GM19463 (cell line): ENCODE data around the gene BARHL2.

ENCODE experiments used
- ATAC-seq: cut with Tn5 transposase; IDR thresholded peaks from one replicate; pipeline ENCODE4 v1.9.1; 2021; ENCODE audit warnings: mild to moderate bottlenecking, moderate library complexity; ENCODE audit not compliant: unreplicated experiment

Gene BARHL2

DNA sequence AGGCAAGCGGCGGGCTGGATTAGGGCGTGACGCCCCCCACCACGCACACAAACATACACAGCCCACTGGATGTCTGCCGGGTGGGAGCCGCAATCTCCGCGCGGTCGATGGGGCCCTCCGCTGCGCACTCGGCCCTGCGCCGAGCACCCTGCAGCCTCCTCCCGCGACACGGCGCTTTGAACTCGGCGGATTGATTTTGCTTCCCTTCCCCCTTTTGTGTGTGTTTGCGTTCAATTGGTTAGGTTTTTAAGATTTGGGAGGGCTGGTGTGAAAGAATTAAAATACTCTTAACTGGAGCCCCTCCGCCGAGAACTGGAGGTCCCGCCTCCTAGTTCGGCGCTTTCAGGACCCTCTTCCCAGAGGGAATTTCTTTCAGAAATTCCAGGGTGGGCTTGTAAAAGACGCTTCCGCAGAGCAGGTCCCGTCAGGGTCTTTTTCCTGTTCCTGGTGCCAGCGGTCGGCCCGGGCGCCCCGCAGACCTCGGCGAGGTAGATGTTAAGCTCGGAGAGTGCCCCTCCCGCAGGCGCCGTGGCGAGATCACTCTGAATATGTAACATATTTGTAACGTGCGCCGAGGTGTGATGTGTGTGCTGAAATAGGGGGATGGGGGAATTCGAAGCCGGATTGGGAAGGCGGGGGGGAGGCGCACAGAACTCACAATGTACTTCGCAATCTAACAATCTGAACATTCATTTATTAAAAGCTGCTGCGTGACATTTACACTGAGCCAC is 8.0 kb upstream of the BARHL2 start:
- ATAC-seq = no peak

DNA sequence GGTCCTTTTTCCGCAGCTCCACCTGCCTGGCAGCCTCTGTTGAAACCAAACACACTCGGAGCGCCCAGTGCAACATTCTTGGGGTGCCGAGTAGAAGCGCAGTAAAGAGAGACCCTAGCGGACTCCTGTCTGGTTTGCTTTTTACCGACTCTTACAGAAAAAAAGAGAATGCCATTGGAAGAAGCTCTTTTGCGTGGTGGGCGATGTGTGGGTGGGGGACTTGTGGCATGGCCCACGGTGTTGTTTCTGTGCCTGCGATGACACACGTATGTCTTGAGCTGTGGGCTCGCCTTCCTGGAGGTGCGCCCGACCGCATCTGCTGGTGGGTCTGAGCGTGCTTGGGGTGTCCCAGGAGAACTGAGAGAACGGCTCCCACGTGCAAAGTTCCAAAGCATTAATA is 7.3 kb upstream of the BARHL2 start:
- ATAC-seq = no peak

DNA sequence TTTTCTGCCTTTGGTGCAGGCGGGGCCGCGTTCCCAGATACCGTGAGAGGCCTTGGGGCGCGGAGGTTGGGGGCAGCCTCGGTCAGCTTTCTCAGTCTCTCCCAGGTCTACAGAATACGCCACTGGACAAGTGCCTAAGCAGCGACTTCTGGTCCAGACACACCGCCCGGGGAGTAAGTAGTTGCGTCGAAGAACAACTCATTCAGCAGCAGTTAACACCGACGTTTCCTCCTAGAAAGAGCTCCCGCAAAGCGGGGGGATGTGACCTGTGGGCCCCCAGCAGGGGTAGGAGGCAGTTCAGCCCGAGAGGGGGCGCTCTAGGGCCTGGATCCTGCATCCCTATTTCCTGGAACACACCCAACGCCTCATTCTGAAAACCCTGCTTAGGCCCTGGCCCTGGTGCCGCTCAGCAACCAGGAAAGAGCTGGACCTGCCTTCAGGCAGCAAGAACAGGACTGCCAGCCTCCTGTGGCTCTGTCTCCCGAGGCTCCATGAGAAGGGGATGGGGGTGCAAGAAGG is 6.5 kb upstream of the BARHL2 start:
- ATAC-seq = no peak

DNA sequence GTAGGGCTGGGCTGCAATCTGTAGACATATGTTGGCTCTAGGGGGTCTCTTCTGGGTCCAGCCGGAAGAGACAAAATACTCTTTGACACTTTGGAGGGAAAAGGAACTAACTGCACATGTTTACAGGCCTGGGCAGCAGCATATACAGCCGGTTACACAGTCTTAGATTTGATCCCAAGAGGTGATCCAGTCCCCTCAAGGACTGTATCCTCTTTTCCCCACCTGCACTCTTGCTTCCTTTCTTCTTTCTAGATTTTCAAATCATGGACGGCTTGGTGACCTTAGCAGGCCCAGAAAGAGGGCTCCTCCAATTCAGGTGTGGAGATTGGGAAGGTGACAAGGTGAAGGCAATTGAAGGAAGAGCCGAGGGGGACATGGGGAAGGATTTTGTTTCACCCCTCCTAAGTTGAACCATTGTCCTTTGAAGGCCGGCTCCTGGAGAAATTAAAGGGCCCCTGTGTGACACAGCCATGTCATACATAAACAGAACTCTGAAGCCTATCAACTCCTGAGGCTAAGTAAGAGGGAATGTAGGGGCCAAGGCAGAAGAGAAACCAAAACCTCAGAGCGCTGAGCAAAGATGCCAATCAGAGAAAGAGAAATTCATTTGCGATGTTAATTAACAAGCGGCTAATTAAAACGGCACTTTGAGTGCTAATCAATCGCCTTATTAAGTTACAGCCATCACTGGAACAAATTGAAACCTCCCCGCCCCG is 5.9 kb upstream of the BARHL2 start:
- ATAC-seq = no peak

DNA sequence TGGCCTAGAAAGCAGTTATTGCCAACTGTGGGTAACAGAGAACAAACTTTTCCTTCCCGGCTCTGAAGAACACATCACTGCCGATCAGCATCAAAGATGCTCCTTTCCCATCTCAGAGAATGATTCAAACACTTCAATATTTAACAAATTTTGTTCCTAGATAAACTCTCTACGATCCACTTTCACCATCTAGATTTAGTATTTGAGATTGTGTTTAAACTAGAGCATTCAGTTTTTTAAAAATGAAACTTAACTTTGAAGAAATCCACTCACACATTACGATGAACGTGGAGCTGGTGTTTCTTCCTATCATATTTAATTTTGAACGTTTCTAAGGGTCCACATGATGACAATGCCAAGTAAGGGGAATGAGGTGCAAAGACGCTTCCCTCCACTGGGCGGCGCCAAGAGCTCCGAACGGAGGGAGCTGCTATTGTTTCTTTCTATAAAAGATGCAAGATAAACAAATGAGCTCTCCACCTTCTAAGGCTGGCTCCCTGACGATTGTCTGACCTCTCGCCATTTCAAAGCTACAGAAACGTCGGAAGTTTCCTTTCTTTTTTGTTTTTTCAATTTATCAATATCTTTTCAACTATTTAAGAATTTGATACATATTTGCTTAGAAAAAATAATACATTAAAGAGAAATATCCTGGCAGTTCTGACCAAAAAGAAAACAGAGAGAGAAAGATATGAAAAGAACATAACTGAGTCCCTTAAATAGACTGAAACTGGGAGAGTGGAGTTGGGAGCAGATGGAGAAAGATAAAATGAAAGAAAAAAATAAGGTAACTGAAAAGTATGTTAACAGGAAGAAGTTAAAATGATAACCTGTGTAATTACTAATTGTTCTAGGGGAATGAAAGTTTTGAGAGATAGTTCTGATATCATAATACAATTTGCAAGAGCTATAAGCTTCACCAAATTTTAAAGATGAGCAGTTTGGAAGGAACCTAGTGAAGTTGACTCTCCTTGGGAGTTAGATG is 4.4 kb upstream of the BARHL2 start:
- ATAC-seq = no peak

DNA sequence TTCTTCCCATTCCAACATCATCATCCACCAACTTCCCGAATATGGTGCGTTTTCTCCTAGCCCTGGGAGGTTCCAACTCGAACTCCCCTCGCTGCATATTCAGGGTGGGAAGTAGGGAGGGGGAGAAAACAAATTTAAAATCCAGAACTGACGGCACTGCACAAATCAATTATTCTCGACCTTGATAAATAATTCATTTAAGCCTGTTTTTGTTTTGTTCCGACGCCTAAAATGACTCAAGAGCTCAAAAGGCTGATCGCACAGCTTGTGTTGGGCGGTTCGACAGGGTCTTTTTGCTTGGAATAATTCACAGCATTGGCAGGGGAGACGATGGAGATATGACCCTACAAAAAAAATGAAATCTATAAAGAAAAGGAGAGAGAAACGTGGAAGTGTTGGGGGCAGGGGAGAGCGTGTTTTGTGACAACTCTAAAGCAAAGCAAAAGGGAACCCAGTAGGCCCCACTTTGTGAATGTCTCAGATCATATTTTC is 3.1 kb upstream of the BARHL2 start:
- ATAC-seq = no peak

DNA sequence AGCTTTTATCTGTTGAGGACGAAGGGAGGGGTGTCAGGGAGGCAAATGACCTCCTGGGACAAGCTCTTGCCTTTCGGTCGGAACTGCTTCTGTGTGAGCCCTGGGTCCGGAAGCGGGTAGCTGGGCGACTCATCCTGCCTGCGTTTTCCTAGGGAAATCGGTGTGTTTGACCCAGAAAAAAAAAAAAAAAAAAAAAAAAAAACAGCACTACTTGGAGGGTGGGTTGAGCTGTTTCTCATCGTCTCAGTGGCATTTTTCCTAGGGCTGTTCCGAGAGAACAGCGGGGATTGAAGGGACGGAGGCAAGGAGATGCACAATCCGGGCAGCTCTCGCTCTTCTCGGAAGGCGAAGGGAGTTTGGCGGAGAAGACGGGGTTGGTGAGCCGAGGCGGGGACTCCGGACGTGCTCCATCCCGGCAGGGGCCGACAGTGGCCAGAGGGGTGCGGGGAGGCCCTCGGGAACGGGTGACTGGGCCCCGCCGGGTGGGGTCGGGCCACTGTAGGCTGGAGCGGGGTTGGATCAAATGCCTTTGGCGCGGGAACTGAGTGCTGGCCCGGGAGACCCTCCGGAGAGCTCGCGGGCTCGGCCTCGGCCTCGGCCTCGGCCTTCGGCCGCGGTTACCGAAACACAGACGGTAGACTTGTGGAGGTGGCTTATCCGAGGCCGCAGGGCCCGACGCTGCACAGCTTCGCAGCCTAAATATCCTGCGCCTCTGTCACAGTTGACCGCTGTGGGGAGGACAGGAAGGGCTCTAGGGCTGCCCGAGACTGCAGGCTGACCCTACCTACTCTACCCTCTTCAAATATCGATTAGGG is 2.4 kb upstream of the BARHL2 start:
- ATAC-seq = no peak

DNA sequence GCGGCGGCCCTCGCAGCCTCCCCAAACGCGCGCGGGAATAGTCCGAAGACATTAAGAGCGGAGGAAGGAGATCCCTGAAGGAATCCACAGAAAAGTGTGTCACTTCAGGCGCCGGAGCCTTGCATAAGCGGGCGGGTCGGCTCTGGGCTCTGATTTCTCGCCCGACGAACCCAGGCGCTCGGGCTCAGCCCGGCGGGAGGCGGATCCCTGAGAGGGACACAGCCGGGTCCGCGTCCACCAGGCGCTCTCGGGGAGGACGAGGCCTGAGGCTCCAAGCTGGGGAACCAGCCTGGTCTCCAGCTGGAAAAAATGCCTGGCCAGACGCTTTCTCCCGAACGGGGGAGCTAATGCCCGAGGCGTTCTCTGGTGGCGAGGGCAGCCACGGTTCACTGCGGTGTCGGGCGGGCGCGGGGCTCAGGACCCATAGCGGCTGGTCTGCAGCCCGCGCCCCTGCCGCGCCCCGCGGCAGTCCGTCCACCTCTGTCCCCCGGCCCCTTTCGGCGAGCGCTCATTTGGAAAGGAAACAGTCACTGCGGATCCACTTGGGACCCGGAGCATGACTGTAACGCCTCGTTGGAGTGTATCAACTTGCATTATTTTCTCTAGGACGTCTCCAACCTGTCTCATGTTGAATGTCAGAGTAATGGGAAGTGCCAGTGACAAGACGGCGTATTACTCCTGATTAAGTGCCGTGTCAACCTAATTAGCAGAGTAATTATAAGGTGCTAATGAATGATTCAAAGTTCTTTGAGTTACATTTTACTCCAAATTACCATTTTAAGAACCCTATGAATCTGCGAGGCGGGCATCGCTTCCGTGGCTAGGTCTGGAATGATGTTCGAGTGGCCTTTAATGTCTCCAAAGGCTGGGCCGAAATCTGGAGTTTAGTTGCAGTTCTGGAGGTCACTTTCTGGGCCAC is 1.6 kb upstream of the BARHL2 start:
- no peak for ATAC-seq

DNA sequence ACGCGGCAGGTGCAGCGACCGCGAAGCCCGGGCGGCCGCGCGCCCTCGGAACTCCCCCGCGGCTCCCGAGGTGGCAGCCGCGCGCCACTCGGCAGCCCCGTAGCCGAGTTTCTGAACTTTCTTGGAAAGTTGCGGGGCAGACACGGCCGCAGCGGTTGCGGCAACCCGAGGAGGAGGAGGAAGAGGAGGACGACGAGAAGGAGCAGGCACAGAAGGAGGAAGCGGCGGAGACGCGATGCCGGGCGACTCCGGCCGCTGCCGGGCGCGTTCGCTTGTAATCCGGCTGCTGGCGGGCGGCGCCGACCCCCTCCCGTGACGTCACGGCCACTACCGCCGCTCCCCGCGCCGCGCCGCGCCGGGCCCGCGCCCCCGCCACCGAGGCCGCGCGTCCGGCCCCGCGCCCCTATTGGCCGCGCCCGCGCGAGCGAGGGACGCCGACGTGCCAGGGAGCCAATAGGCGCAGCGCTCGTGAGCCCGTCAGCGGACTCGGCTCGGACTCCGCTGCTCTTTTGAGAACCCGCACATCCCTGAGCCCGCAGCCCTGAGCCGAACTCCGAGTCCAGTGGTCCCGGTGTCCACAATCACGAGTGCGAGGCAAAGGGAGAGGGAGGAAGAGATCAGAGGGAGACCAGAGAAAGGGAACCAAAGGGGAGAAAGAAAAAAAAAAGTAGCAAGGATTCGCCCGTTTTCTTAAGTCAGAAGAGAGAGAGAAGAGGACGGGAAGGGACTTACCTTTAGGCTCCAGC is 736 bp upstream of the BARHL2 start:
- ATAC-seq = no peak

DNA sequence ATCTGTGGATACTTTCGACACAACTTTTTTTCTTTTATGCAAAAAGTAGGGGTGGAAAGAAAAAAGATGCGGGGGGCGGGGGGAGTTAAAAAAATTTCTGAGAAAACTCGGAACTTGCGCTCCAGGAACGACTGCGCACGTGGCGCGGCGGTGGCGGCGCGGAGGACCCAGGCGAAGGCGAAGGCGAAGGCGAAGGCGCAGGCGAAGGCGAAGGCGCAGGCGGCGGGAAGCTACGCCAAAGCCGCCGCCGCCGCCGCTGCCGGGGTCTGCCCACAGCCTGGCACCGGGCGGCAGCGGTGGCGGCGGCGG is 208 bp upstream of the BARHL2 start:
- ATAC-seq = no peak

DNA sequence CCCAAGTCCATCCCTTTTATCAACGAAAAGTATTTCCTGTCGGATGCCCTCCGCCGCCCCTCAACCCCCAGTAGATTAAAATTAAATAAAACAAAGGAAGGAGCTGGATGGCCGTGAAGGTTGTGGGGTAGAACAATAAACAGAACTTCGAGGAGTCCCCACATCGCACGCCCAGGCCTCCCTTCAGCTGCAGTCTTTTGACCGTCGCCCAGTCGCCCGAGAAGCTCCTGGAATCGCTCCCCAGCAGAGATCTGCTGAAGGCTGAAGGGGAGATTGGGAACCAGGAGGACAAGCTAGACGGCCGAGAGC is 905 bp downstream of the BARHL2 start:
- ATAC-seq = no peak

DNA sequence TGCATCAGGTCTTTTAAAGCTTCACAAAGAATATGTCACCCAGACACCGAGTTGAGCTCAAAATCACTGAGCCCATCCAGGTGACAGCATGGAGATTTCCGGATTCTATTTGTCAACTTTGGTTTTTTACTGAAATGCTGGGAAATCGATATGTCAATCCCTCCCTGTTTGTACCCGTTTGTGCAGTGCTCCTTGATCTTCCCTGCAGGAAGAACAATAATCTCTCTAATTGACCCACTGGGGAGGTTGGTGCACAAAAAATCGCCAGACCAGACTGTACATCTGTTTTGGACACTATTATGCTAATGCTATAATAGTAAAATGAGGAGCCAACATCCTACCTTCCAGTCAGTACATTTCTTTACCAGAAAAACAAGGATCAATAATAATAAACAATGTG is 1.8 kb downstream of the BARHL2 start:
- ATAC-seq = no peak

DNA sequence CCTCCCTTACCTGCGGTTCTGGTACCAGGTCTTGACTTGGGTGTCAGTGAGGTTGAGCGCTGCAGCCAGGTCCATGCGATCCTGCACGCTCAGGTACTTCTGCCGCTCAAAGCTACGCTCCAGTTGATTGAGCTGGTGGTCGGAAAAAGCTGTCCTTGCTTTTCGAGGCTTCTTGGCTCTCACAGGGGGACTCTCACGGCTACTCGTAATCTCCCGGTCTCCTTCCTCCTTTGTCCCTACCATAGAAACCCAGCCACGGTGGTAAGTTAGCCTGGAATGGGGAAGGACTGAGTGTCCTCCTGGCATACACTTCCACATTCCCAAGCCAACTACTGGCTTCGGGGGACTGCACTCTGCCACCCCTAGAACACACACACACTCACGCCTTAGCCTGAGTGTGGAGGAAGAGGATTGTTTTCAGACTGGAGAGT is 2.6 kb downstream of the BARHL2 start:
- ATAC-seq = no peak

DNA sequence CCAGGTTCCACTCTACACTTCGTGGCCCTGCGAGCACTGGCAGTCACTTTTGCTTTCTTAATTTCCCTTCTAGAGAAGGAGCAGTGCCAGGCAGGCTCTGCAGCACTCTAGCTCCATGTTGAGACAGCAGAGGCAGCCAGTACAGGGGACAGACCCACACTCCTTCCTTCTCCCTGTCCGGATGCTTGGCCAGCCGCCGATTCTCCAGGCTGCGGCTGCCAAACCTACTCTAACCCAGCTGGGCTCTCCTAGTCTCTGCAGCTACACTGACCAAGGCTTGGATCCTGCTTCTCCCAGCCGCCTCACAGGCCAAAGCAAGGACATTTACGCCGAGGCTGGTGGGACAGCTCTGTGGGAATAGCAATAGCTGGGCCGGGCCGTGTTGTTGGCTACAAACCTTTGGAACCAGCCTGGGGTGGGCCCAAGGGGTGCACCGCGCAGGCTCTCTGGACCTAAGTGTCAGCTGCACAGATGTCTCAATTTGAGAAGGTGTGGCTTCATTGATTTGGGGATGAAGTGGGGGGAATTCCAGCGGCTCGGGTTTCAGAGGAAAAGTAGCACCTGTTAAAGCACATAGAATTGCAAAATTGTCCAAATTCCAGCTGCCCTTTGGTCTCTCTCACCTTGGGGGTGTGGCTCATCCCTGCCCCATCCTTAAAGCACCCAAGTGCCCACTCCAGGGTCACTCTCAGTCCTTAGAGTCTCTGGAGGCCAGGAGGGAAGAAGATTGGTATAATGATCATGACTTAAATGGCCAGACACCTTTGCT is 3.2 kb downstream of the BARHL2 start:
- ATAC-seq = no peak

DNA sequence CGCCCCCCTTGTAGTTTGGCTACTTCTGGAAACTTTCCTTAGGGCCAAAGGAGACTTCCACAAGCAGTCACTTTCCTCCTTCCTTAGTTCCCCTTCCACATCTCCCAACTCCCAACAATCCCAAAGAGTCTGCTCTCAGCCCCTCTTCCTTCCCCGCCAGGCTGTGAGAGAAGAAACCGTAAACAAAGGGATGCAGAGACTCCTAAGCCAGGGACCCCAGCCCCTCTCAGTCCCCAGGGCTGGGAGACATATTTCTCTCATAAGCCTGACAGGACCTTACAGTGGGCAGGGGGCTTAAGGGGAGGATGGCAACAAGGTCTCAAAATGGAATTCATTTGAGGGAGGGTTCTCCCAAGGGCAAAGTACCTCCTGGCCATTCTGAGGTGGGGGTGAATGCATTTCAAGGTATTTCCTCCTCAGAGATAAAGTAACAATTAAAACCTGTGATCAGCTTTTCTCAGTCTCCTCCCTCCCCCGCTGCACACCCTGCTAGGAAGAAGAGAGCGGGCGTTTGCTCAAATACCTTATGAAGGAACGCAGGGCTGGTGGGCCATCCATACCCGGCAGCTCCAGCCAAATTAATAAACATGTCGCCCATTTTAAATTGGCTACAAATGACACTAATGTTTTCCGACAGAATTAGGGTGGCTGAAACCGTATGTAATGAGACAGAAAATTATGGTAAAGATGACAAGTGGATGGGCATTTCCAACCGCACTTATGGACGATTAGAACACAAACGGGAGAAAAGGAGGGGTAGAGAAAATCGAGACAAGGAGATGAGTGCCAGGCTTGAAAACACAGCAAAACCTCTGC is 4.0 kb downstream of the BARHL2 start:
- no peak for ATAC-seq

DNA sequence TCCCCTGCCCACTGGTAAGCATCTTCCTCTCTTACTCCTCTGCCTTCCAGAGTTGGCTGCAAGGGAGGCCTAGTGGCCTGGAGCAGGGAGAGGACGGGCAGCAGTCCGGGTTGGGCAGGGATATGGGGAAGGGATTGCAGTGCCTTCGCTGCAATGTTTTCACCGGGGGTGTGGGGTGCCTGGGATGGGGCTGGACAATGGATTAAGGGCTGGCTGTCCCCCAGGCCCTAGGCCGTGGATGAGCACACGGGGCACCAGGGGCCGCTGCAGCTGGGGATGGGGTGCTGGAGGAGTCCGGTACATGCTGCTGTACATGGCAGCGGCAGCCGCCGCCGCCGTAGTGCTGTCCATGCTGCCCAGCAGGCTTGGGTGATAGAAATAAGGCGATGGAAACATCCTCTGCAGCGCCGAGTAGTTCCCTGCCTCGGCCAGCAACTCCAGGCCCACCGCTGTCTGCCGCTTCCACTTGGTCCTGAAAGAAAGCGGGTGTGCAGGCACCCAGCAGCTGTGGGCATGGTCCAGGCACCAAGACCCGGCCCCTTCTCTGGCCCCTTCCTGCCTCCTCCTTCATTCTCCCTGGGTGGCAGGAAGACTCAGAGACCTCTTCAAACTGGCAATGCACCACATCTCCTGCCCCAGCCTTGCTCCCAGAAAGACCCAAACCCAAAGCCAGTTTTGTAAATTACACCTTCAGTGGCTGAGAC is 4.8 kb downstream of the BARHL2 start:
- no peak for ATAC-seq

DNA sequence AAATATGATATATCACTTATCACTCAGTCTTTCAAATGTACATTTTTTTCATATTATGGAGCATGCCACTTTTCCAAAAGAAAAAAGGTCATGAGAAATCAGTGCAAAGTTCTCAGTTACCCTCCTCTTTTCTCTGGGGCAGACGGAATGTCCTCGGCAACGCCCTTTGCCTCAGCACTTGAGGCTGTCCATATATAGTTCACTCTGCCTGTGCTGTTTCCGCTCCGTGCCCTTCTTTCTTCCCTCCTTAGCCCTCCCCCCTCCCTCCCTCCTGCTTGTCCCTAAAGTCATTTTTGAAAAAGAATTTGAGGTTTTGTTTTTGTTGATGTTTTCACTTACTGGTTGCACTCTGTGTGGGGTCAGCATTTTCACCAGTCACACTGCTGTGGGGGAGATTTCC is 5.4 kb downstream of the BARHL2 start:
- no peak for ATAC-seq
